SK-N-SH (cell line): ENCODE measurements around the gene SUN2.

Experiments used
- CTCF ChIP-seq: fragments of 200-600 bp; sonication (generic); IDR thresholded peaks from 2 replicates; pipeline ENCODE4 v1.6.1; 2017; ENCODE audit warnings: antibody characterized with exemption, mild to moderate bottlenecking, moderate library complexity
- SMC3 ChIP-seq: IDR thresholded peaks from 2 replicates; pipeline ENCODE4 v1.6.1; 2012; ENCODE audit warnings: low read depth, low read length, improper control_type of control experiment

- TF ChIP-seq CTCF (no peak), SMC3 (no peak)
Measured at GRCh38 chr22:38738475-38739070, 17.2 kb downstream of the SUN2 start.
